Vagina (tissue), 2 donors: ENCODE data around the gene C19orf18.
A peak's percentile ranks its signal among the peaks of the same experiment; 100 is the strongest.

ENCODE experiments used
- CTCF ChIP-seq, 3 experiments: fragments of 450-650 bp in 2 of 3; fragments of 200-600 bp in 1 of 3; sonication (generic) in 1 of 3; IDR thresholded peaks; one replicate each; pipeline ENCODE4 v1.5.1; 2017 to 2019; ENCODE audit warnings: antibody characterized with exemption in 3 of 3, mild to moderate bottlenecking in 2 of 3, moderate library complexity in 2 of 3
- POLR2A ChIP-seq, 2 donors: fragments of 450-650 bp; IDR thresholded peaks; one replicate each; pipeline ENCODE4 v1.6.1; 2017; ENCODE audit warnings: antibody characterized with exemption in 2 of 2, mild to moderate bottlenecking in 2 of 2, moderate library complexity in 2 of 2
- POLR2AphosphoS5 ChIP-seq, 2 donors: sonication (generic); formaldehyde crosslinking; IDR thresholded peaks; one replicate each; pipeline ENCODE4 v1.9.0; 2017; ENCODE audit warnings: antibody characterized with exemption in 2 of 2, mild to moderate bottlenecking in 2 of 2, low read depth in 1 of 2; ENCODE audit not compliant: insufficient read depth in 1 of 2

- TF ChIP-seq POLR2A (IDR thresholded peaks at IDR 0.05) (no peak), CTCF (IDR thresholded peaks at IDR 0.05) (no peak), POLR2AphosphoS5 (IDR thresholded peaks at IDR 0.05; ENCODE audit: insufficient read depth in 1 of 2, low read depth in 1 of 2) (peak; percentile 36 to 82)
These were observed 39.3 kb downstream of the C19orf18 start, which contains the start of gene ZNF418 for GRCh38 chr19:57934820-57935665.
